Body of pancreas (tissue), 4 donors: Measurements from ENCODE around the gene LRPPRC.

ENCODE experiments used
- CTCF ChIP-seq, 7 experiments: fragments of 450-650 bp in 4 of 7; fragments of 200-600 bp in 3 of 7; sonication (generic) in 3 of 7; IDR thresholded peaks; one replicate each; pipeline ENCODE4 v1.5.1; 2016 to 2019; ENCODE audit warnings: antibody characterized with exemption in 7 of 7
- POLR2A ChIP-seq, 3 donors: fragments of 450-650 bp; IDR thresholded peaks; one replicate each; pipeline ENCODE4 v1.6.1; 2016; ENCODE audit warnings: antibody characterized with exemption in 3 of 3, mild to moderate bottlenecking in 2 of 3

DNA sequence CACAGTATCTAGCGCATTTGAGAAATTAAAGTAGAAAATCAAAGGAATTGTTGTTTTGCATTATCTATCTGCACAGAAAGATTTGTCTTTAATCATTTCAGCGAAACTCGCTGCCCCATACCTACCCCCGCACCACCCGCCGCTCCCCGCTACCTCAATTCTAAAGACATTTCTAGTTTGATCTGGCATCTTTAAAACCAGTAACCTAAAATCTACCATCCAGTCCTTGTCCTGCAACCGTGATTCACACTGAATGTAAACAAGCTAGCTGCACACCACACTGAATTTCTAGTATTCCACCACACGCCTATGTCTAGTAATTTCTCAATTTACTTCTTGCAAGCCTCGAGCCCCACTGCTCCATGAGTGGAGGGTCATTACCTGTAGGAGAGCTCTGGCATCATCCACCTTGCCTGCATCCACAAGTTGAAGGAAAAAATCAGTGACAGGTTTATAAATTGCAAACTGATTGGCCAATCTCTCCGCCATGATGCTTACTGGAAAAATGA lies 96.9 kb downstream of the LRPPRC start:
- TF ChIP-seq CTCF (IDR thresholded peaks at IDR 0.05) (no peak), POLR2A (IDR thresholded peaks at IDR 0.05) (no peak)
